ENCODE measurements around the gene KCNN1. TPM values are rescaled to one million over a fixed set of nuclear protein-coding genes. Genes with fewer than 3 reads are reported as not detected.
A peak's percentile ranks its signal among the peaks of the same experiment; 100 is the strongest.

Gene KCNN1
- total and polyA plus RNA-seq, 9 of the 15 experiments (the other 6 are each of a cell fraction or from before 2014, with no cell fraction given) = 0.01 to 6.2 (median 0.72) TPM

DNA sequence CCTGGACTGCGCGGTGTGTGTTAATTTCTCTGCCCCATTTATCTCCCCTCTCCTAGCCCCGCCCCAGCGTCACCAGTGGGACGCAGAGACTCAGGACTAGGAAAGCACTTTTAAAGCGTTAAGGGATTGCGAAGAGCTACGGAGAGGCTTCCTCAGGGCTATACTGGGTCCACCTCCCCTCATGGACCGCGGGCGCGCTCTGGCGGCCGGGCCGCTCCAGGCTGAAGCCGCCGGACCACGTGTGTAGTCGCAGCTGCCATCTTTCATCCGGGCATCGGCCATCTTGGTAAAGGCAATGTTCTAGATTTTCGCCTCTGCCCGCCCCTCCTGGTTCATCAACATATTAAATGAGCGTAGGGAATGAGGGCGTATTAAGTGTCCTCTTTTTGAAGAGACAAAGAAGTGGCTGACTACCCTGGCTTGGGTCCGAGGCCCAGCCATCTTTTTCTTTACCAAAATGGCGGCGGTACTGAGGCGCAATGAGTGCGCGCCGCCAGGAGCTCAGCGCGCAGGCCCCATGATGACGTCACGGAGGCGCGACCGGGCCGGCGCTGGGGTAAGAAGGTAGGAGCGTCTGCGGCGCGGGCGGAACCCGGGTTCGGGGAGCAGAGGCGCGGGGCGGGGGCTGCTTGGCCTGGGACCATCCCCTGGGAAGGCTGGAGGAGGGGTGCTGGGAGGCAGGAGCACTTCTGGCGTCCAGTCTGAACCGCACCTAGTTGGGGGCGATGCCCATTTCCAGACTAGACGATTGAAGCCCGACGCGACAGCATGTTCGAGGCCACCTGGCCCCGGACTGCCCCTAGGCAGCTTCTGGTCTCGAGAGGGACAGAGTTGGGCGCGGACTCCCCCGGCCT is 34.2 kb upstream of the KCNN1 start, which contains the start of gene CCDC124 (continued):
- no peak for TF ChIP-seq TCFL5 (CRISPR knock-in tag; conservative IDR thresholded peaks at IDR 0.05)
- no peak for TF ChIP-seq SRSF1 (IDR thresholded peaks at IDR 0.05; ENCODE audit: low read depth, low read length)
- TF ChIP-seq, protein P1, sequence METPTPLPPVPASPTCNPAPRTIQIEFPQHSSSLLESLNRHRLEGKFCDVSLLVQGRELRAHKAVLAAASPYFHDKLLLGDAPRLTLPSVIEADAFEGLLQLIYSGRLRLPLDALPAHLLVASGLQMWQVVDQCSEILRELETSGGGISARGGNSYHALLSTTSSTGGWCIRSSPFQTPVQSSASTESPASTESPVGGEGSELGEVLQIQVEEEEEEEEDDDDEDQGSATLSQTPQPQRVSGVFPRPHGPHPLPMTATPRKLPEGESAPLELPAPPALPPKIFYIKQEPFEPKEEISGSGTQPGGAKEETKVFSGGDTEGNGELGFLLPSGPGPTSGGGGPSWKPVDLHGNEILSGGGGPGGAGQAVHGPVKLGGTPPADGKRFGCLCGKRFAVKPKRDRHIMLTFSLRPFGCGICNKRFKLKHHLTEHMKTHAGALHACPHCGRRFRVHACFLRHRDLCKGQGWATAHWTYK (CRISPR knock-in tag; IDR thresholded peaks at IDR 0.05) = peak; percentile 97
- TF ChIP-seq TEAD1 (CRISPR knock-in tag; IDR thresholded peaks at IDR 0.05) = peak in 1 of 2 experiments; percentile 93; a peak in 2 of 4 replicates
- TF ChIP-seq, protein P2, sequence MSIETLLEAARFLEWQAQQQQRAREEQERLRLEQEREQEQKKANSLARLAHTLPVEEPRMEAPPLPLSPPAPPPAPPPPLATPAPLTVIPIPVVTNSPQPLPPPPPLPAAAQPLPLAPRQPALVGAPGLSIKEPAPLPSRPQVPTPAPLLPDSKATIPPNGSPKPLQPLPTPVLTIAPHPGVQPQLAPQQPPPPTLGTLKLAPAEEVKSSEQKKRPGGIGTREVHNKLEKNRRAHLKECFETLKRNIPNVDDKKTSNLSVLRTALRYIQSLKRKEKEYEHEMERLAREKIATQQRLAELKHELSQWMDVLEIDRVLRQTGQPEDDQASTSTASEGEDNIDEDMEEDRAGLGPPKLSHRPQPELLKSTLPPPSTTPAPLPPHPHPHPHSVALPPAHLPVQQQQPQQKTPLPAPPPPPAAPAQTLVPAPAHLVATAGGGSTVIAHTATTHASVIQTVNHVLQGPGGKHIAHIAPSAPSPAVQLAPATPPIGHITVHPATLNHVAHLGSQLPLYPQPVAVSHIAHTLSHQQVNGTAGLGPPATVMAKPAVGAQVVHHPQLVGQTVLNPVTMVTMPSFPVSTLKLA (conservative IDR thresholded peaks at IDR 0.05) = peak; percentile 99 to 100
- peak; percentile 17; the same call in 1 of the 2 replicates for TF ChIP-seq TGIF2 (CRISPR knock-in tag; IDR thresholded peaks at IDR 0.05)
- TF ChIP-seq NR3C1 (CRISPR knock-in tag; IDR thresholded peaks at IDR 0.05) = no peak
- TF ChIP-seq ZBTB17 (CRISPR knock-in tag; IDR thresholded peaks at IDR 0.05) = peak; percentile 84
- no peak for TF ChIP-seq MTA2 (IDR thresholded peaks at IDR 0.05; ENCODE audit: low read depth)
- peak; percentile 30; the same call in 1 of the 2 replicates for TF ChIP-seq HDAC2 (IDR thresholded peaks at IDR 0.05)
- no peak for TF ChIP-seq FIP1L1 (IDR thresholded peaks at IDR 0.05; ENCODE audit: low read depth, low read length, poor library complexity, severe bottlenecking)
- peak in 1 of 2 experiments; percentile 55; a peak in 2 of 4 replicates for TF ChIP-seq SIN3A (IDR thresholded peaks at IDR 0.05; ENCODE audit: borderline replicate concordance in 2 of 2, control insufficient read depth in 1 of 2, low read depth in 2 of 2, low read length in 2 of 2)
- peak; percentile 90 for TF ChIP-seq POLR2G (IDR thresholded peaks at IDR 0.05; ENCODE audit: low read depth, low read length)
- TF ChIP-seq TAF1 (IDR thresholded peaks at IDR 0.05; ENCODE audit: control insufficient read depth, extremely low read depth, insufficient read depth, low read length, severe bottlenecking) = peak; percentile 66
- peak; percentile 86 for TF ChIP-seq SUPT5H (IDR thresholded peaks at IDR 0.05)
- TF ChIP-seq TSC22D4 (tag; IDR thresholded peaks at IDR 0.05) = no peak
- TF ChIP-seq, protein P3, sequence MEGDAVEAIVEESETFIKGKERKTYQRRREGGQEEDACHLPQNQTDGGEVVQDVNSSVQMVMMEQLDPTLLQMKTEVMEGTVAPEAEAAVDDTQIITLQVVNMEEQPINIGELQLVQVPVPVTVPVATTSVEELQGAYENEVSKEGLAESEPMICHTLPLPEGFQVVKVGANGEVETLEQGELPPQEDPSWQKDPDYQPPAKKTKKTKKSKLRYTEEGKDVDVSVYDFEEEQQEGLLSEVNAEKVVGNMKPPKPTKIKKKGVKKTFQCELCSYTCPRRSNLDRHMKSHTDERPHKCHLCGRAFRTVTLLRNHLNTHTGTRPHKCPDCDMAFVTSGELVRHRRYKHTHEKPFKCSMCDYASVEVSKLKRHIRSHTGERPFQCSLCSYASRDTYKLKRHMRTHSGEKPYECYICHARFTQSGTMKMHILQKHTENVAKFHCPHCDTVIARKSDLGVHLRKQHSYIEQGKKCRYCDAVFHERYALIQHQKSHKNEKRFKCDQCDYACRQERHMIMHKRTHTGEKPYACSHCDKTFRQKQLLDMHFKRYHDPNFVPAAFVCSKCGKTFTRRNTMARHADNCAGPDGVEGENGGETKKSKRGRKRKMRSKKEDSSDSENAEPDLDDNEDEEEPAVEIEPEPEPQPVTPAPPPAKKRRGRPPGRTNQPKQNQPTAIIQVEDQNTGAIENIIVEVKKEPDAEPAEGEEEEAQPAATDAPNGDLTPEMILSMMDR (IDR thresholded peaks at IDR 0.05 in 2 of 3, conservative IDR thresholded peaks at IDR 0.05 in 1 of 3; ENCODE audit: insufficient read depth in 2 of 3, low read depth in 1 of 3, low read length in 3 of 3) = peak; percentile 95 to 99 (median 98)
- no peak for TF ChIP-seq LEF1 (IDR thresholded peaks at IDR 0.05)
- TF ChIP-seq FUS (optimal IDR thresholded peaks at IDR 0.05; ENCODE audit: low read depth, low read length) = no peak
- 0 out of 2 replicates have a peak, but pooled peaks have one; percentile 10 for TF ChIP-seq SPI1 (IDR thresholded peaks at IDR 0.05; ENCODE audit: borderline replicate concordance, low read depth, low read length)
- TF ChIP-seq MCM5 (IDR thresholded peaks at IDR 0.05; ENCODE audit: low read depth) = no peak
- no peak for TF ChIP-seq ZNF140 (CRISPR knock-in tag; IDR thresholded peaks at IDR 0.05)
- no peak for TF ChIP-seq GATA2 (CRISPR knock-in tag; IDR thresholded peaks at IDR 0.05)

All from K562 (cell line).